K562 (cell line): ENCODE results near the gene PGM3. TPM values are rescaled to one million over a fixed set of nuclear protein-coding genes. Genes with fewer than 3 reads are reported as not detected.

Experiments
- ATAC-seq: fragments of 200-7000 bp; cut with Tn5 transposase; 3 replicates; pipeline ENCODE4 v1.9.1; 2020; ENCODE audit warnings: moderate library complexity
- BruUV-seq: library from RNA; stranded (reverse); fragments of 400-500 nt; replicated peaks from 2 replicates; lab custom pipeline; 2021; lab: Mats Ljungman, UMichigan
- CTCF ChIA-PET: fragments of 300-600 bp; formaldehyde crosslinking; extraction: SDS; loops from one replicate; lab custom pipeline; 2021; ENCODE audit warnings: low intra/inter-chr PET ratio; lab: Yijun Ruan, JAX
- POLR2A ChIA-PET: fragments of 300-600, 350-650 bp; sonication (Branson Sonifier 250); formaldehyde crosslinking; extraction: SDS; loops from one replicate; lab custom pipeline; 2021; ENCODE audit warnings: antibody characterized with exemption, inconsistent platforms; lab: Yijun Ruan, JAX
- DNase-seq, 4 experiments: peaks; one replicate each; pipeline versions ENCODE4 v3.0.0 to v3.0.0-alpha.2; 2011 to 2018; ENCODE audit warnings: low spot score in 3 of 4, mixed read lengths in 3 of 4; ENCODE audit errors: extremely low read depth in 1 of 4
- FAIRE-seq: peaks from 2 replicates; lab custom pipeline; 2011; peaks lifted over from hg19 to GRCh38; lab: Jason Lieb, UNC
- H2AFZ ChIP-seq: 2 replicates; pipeline ENCODE4 v1.6.0; 2011; ENCODE audit warnings: low read depth, low read length, control low read depth, inconsistent platforms
- H3K27ac ChIP-seq: fragments of 200-600 bp; 3 replicates; pipeline ENCODE4 v1.8.0; 2011; ENCODE audit warnings: low read depth, mild to moderate bottlenecking, control low read depth, inconsistent platforms, low read length, moderate library complexity, mixed read lengths; ENCODE audit errors: extremely low read depth
- H3K27me3 ChIP-seq, 2 experiments: fragments of 300-600 bp in 1 of 2; 2 replicates in 1 of 2; 3 replicates in 1 of 2; pipeline versions ENCODE4 v1.6.0 to v1.8.0; 2011; ENCODE audit warnings: inconsistent platforms in 2 of 2, low read length in 2 of 2, mild to moderate bottlenecking in 1 of 2, mixed read lengths in 1 of 2, moderate library complexity in 1 of 2; ENCODE audit not compliant: control insufficient read depth in 2 of 2, insufficient read depth in 2 of 2
- H3K36me3 ChIP-seq: fragments of 300-600 bp; 3 replicates; pipeline ENCODE4 v1.8.0; 2011; ENCODE audit warnings: mild to moderate bottlenecking, low read length, inconsistent platforms; ENCODE audit not compliant: control insufficient read depth, insufficient read depth
- H3K4me1 ChIP-seq, 2 experiments: fragments of 200-600 bp in 1 of 2; replicated peaks in 1 of 2; 2 replicates in 1 of 2; 3 replicates in 1 of 2; pipeline versions ENCODE4 v1.5.1 to v1.8.0; 2011; ENCODE audit warnings: inconsistent platforms in 2 of 2, low read length in 2 of 2, mild to moderate bottlenecking in 1 of 2, mixed read lengths in 1 of 2, moderate library complexity in 1 of 2; ENCODE audit not compliant: control insufficient read depth in 2 of 2, insufficient read depth in 2 of 2
- H3K4me2 ChIP-seq: 2 replicates; pipeline ENCODE4 v1.6.1; 2011; ENCODE audit warnings: low read length, control low read depth, inconsistent platforms, mixed read lengths; ENCODE audit not compliant: insufficient read depth
- H3K4me3 ChIP-seq: fragments of 200-600 bp; sonication (generic), shearing (Covaris generic); 2 replicates; pipeline ENCODE4 v1.5.1; 2016; ENCODE audit warnings: control low read depth, inconsistent platforms
- H3K79me2 ChIP-seq: fragments of 200-600 bp; 3 replicates; pipeline ENCODE4 v1.8.0; 2011; ENCODE audit warnings: low read length, inconsistent platforms; ENCODE audit not compliant: control insufficient read depth, insufficient read depth
- H3K9ac ChIP-seq, 2 experiments: 2 replicates each; pipeline versions ENCODE4 v1.6.0 to v1.6.1; 2011; ENCODE audit warnings: low read depth in 2 of 2, low read length in 2 of 2, control low read depth in 1 of 2, inconsistent platforms in 1 of 2, mild to moderate bottlenecking in 1 of 2, mixed read lengths in 1 of 2; ENCODE audit not compliant: insufficient read depth in 1 of 2
- H3K9me1 ChIP-seq: one replicate; pipeline ENCODE4 v1.6.0; 2011; ENCODE audit warnings: inconsistent platforms, mild to moderate bottlenecking, low read length, moderate library complexity; ENCODE audit not compliant: control insufficient read depth, insufficient read depth
- H3K9me3 ChIP-seq: replicated peaks from 2 replicates; pipeline ENCODE4 v1.5.1; 2011; ENCODE audit warnings: low read depth, low read length, inconsistent platforms; ENCODE audit not compliant: control insufficient read depth, insufficient read depth
- H4K20me1 ChIP-seq: replicated peaks from 2 replicates; pipeline ENCODE4 v1.6.1; 2011; ENCODE audit warnings: low read length, inconsistent platforms, mixed read lengths; ENCODE audit not compliant: control insufficient read depth, insufficient read depth
- BRF2 ChIP-seq: IDR thresholded peaks from 3 replicates; pipeline ENCODE4 v1.6.1; 2011; ENCODE audit warnings: borderline replicate concordance, mild to moderate bottlenecking; ENCODE audit not compliant: insufficient read length, insufficient read depth
- DEAF1 ChIP-seq: fragments of 450-650 bp; formaldehyde crosslinking; IDR thresholded peaks from 2 replicates; pipeline ENCODE4 v1.4.0; 2020; ENCODE audit warnings: mild to moderate bottlenecking, moderate library complexity
- GABPB2 ChIP-seq: fragments of 250-450 bp; sonication (Bioruptor Pico); conservative IDR thresholded peaks from 2 replicates; pipeline ENCODE4 v1.5.1; 2021; ENCODE audit warnings: mild to moderate bottlenecking
- IFI16 ChIP-seq: fragments of 250-450 bp; sonication (Bioruptor Pico); IDR thresholded peaks from 2 replicates; pipeline ENCODE4 v2.1.2; 2022; ENCODE audit warnings: mild to moderate bottlenecking, inconsistent platforms
- KLF10 ChIP-seq: fragments of 250-450 bp; sonication (Bioruptor Pico); IDR thresholded peaks from 2 replicates; pipeline ENCODE4 v1.6.1; 2021; ENCODE audit warnings: matching md5 sums
- TOE1 ChIP-seq, 2 experiments: fragments of 450-650 bp in 1 of 2; sonication (generic) in 1 of 2; formaldehyde crosslinking in 1 of 2; IDR thresholded peaks; 2 replicates each; pipeline versions ENCODE4 v1.7.1 to v1.8.0; 2016 to 2022; ENCODE audit warnings: borderline replicate concordance in 2 of 2, mild to moderate bottlenecking in 2 of 2, antibody characterized with exemption in 1 of 2, inconsistent platforms in 1 of 2, low read depth in 1 of 2, missing genetic modification reagents in 1 of 2, moderate library complexity in 1 of 2
- TRIM28 ChIP-seq: fragments of 450-650 bp; IDR thresholded peaks from 2 replicates; pipeline ENCODE4 v1.6.1; 2017
- USF2 ChIP-seq: sonication (generic); formaldehyde crosslinking; IDR thresholded peaks from 2 replicates; pipeline ENCODE4 v1.5.0; 2020; ENCODE audit warnings: missing genetic modification reagents
- VEZF1 ChIP-seq: fragments of 200-800 bp; sonication (Bioruptor generic); IDR thresholded peaks from 2 replicates; pipeline ENCODE4 v1.6.1; 2017; ENCODE audit warnings: missing genetic modification characterization, missing compliant biosample characterization
- ZFP91 ChIP-seq: sonication (generic); formaldehyde crosslinking; IDR thresholded peaks from 2 replicates; pipeline ENCODE4 v1.8.0; 2022; ENCODE audit warnings: mild to moderate bottlenecking, missing genetic modification reagents
- ZNF253 ChIP-seq: fragments of 250-450 bp; sonication (Bioruptor Pico); conservative IDR thresholded peaks from 2 replicates; pipeline ENCODE4 v1.6.1; 2021; ENCODE audit warnings: mild to moderate bottlenecking
- WGBS: fragments of 100-300 bp; shearing (Covaris generic); methylation state at CpG from one replicate; pipeline ENCODE4 v1.1.6; 2016; ENCODE audit warnings: low coverage, mixed read lengths; ENCODE audit not compliant: insufficient coverage; ENCODE audit errors: missing lambda C conversion rate; 5-methylcytosine and 5-hydroxymethylcytosine counted together
- in situ Hi-C: fragments of 300-500 bp; cut with MboI; formaldehyde crosslinking; loops from 4 replicates; pipeline ENCODE4 v1.15.0; 2018; ENCODE audit warnings: inconsistent platforms, mixed read lengths
- intact Hi-C: fragments of 100-400 bp; cut with micrococcal nuclease; formaldehyde crosslinking; loops from 2 replicates; pipeline ENCODE4 v1.14.2; 2022
- polyA plus RNA-seq, 8 experiments: library from polyadenylated mRNA; depleted of rRNA in 4 of 8; stranded (reverse) in 5 of 8; unstranded in 3 of 8; fragments of >200 nt; fragmentation: Nextera tagmentation in 2 of 8; fragmentation: Illumina TruSeq in 1 of 8; extraction: Ambion mirVana in 2 of 8; extraction: Trizol in 1 of 8; gene quantifications; 2 replicates each; pipeline versions ENCODE4 v1.2.1 to v1.2.3, GENCODE V29; 2011 to 2014; ENCODE audit warnings: inconsistent platforms in 1 of 8, missing spikeins in 1 of 8
- total RNA-seq, 7 experiments: library from RNA; depleted of rRNA in 6 of 7; stranded (reverse); fragments of >200 nt in 6 of 7; fragmentation: Illumina TruSeq in 2 of 7; extraction: Trizol in 2 of 7; gene quantifications; 2 replicates each; pipeline versions ENCODE4 v1.2.1 to v1.2.3, GENCODE V29; 2011 to 2021; ENCODE audit warnings: low replicate concordance in 1 of 7

Gene PGM3
- total and polyA plus RNA-seq, 9 of the 15 experiments (the other 6 are each of a cell fraction or from before 2014, with no cell fraction given) = 19.1 to 107 (median 50.5) TPM

- no peak for TF ChIP-seq ZFP91 (CRISPR knock-in tag)
- peak; percentile 34; the same call in 1 of the 2 replicates for TF ChIP-seq VEZF1
- no peak for TF ChIP-seq KLF10 (CRISPR knock-in tag)
These were observed 892 bp upstream of the PGM3 start (continued) for GRCh38 chr6:83193747-83194566.

- Histone ChIP-seq H3K27ac (peak overlapping the region; percentile 87), H2AFZ (peak overlapping the region; percentile 98), H3K79me2 (peaks cover 42% of the 10 kb centered on the region), H3K9me1 (no peaks in the 10 kb centered on the region), H3K27me3 (no peaks in the 10 kb centered on the region), H3K4me2 (peak overlapping the region; percentile 88), H3K9me3 (no peaks in the 10 kb centered on the region), H3K9ac (peak overlapping the region; percentile 85 to 92), H3K36me3 (peaks cover 45% of the 10 kb centered on the region), H4K20me1 (0 out of 2 replicates have a peak, but pooled peaks cover 3% of the 10 kb centered on the region), H3K4me3 (peak overlapping the region; percentile 97), H3K4me1 (peaks cover 6 to 14% of the 10 kb centered on the region in 2 experiments; a peak in 4 of 5 replicates)
- no peak for ATAC-seq
- BruUV-seq = no TSS peak
- peak; percentile 23 for FAIRE-seq
- ChIA-PET CTCF (no interaction called here), POLR2A (interaction anchor here (0.6 to 0.9 kb wide), 2 partner anchors 9 to 125 kb away, joined by 3 read pairs; no protein-coding TSS in a partner anchor)
- DNase-seq = no peak
- in situ Hi-C loops = loop anchor here (25.0 kb wide), 1 partner anchor 955 kb away; the partner anchor contains the start of gene IBTK
- WGBS = 0% methylated on average over 4 of the region's 4 CpGs
- intact Hi-C loops = loop anchor here (2.0 kb wide), 1 partner anchor 124 kb away; no protein-coding TSS in a partner anchor
- no peak for TF ChIP-seq IFI16
- TF ChIP-seq TOE1 (IDR thresholded peaks at IDR 0.05; ENCODE audit: borderline replicate concordance) = no peak
- no peak for TF ChIP-seq TOE1 (CRISPR knock-in tag; IDR thresholded peaks at IDR 0.05; ENCODE audit: borderline replicate concordance, low read depth)
- no peak for TF ChIP-seq DEAF1 (CRISPR knock-in tag)
- TF ChIP-seq BRF2 = no peak
- TF ChIP-seq ZNF253 (CRISPR knock-in tag) = no peak
- no peak for TF ChIP-seq TRIM28
- no peak for TF ChIP-seq GABPB2 (CRISPR knock-in tag)
- TF ChIP-seq USF2 (CRISPR knock-in tag) = no peak
These were observed 609 bp downstream of the PGM3 start for GRCh38 chr6:83192456-83192855.
